HTR-8/SVneo (cell line): ENCODE measurements around the gene INPP5E.

Experiments used
- DNase-seq: peaks from one replicate; pipeline ENCODE4 v3.0.0; 2011; ENCODE audit warnings: low spot score, mixed read lengths; ENCODE audit not compliant: insufficient read length
- FAIRE-seq: peaks from 2 replicates; lab custom pipeline; 2011; peaks lifted over from hg19 to GRCh38; lab: Jason Lieb, UNC

The INPP5E gene

DNA sequence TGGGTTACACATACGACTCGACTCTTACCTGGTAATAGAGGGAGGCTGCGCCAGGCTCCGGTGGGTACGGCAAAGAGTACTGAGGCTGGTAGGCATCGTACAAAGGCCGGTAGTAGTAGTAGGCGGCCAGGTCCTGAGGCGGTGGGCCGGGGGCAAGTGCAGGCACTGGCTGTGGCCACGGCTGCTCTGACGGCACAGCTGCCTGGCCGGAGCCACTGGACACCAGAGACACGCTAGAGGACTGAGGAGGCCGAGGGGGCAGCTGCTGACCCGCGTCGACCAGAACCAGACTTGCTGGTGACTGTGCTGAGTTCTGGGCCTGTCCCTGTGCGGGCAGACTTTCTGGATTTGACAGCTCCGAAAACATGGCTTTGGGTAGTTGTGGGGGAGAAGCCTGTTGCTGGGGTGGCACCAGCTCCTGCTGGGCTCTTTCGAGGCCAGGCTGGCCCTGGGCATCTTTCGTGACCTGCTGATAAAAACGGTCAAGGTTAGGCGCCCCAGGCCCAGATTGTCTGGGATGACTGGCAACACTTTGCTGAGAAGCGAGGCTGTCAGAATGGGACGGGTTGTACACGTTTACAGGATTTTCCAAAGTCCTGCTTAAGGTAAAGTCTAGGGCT, 34.5 kb upstream of the INPP5E start:
- FAIRE-seq (no peak), DNase-seq (no peak)

DNA sequence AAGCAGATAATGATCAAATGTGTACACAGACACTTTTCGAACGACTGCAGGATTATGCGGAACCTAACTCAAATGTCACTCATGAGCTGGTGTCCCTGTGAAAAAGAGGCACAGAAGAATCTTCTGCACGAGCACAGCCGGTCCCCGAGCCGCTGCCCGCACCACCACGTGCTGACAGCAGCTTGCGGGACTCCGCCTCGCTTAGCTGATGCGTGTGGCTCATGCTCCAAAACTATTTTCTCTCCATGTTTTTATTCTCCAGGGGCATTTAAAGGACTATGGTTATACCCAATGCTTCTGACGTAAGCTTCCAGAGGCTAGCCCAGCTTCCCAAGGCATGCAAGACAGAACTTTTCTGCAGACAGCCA, 33.7 kb upstream of the INPP5E start:
- FAIRE-seq (no peak), DNase-seq (no peak)

DNA sequence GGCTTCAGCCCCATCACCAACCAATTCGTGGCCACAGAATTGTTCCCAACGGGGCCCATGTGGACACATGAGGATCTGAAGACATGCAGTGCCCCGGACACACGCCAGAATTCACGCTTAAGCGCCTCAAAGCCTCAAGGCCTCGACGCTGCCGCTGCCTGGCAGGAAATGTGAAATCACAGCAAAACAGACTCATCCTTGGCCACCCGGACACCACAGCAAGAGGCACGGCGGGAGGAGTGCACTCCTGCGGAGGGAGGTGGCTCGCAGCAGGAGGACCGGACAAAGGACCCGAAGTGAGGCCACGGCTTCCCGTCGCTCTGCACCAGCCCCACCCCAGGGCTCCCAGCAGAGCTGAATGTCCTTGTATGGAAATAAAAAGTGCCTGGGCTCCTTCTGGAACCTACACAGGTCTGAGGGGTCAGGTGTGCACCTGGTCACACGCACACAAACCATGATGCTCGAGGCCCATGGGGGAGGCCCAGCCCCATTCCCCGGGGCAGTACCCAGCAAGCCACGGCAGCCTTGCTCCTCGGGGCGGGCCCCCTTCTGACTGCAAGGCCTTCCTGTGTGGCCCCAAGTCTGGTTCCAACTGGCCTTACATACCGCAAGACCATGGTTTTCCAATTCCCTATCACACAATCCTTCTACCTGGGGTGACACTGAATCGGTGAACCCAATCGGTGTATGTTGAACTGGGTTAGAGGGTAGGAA, 33.2 kb upstream of the INPP5E start:
- DNase-seq (no peak), FAIRE-seq (no peak)

DNA sequence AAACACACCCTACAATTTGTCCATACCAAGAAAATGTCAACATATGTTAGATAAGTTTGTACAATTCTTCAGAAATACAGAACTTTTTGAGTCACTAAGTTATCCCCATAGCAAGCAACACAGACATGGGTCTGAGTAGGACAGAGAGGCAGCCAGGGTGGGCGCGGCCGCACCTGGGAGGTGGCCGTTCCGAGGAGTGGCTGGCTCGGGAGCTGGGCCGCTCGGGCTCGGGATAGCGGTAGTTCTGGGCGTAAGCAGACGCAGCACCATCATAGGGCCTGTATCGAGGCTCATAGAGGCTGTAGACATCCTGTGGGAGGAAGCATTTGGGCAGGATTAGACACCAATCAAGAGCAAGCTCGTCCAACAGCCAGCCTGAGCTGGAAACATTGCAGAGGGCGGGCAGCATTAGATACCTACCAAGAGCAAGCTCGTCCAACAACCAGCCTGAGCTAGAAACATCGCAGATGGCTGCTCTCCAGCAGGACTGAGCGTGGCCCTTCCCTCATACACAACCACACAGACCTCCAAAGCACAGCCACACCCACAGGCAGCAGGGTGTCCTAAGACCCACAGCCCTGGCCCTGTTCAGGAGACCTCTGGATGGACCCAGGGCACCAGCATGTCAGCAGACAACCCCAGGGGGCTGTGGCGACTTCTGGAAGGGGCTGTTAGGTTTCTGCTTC, 32.3 kb upstream of the INPP5E start:
- DNase-seq (no peak), FAIRE-seq (no peak)

DNA sequence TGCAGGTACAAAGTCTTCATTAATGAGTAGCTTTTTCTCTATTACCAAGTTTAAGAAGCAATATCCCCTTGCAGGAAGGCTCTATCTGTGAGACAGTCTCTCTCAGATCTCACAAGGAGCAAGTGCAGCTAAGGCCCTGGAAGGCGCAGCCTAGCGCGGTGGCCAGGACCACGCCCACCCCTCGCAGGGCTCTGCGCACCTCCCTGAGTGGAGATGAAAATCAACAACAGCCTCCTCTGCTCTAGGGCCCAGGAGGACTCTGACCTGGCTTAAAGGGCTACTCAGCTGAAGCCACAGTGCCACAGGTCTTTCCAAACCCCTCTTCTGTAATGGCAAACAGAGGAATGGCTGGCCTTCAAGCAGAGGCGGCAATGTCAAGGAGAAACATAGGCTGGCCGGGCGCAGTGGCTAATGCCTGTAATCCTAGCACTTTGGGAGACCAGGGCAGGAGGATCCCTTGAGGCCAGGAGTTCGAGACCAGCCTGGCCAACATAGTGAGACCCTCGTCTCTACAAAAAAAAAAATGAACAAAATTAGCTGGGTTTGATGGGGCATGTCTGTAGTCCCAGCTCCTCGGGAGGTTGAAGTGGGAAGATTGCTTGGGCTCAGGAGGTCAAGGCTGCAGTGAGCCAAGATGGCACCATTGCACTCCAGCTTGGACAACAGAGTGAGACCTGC, 31.3 kb upstream of the INPP5E start:
- DNase-seq: no peak
- FAIRE-seq: no peak

DNA sequence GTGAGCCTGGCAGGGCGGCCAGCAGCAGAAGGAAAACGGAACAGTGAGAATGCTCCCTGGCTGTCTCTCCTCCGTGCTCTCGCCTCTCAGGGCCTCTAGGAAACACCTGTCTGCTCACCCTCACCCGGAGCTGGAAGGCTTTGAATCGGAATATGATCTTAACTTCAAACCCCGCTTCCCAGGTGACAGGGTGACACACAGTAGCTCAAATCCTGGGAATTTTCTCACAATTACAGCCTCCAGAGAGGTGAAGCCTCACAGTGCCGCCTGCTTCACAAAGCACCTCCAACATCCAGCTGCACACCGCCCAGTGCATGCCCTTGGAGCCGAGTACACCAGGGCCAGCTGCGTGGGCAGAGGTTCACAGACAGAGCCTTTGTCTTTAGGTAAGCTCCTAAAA, 30.7 kb upstream of the INPP5E start:
- DNase-seq (no peak), FAIRE-seq (no peak)

DNA sequence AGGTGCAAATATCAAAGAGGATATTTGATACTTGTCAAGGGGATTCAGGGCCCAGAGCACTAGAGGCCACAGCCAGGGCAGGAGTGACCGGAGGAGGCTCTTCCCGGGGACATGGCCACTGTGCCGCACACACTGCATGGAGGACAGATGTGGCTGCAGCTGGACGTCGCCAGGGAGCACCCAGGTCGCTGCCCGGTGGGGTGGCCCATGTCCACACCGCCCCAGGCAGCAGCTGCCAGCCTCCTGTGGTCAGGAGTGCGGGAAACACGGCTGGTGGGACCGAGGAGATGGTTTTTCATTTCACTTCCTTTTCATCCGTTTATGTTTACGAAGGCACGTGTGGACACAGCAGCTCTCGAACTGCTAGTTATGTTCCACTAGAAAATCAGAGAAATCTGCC, 28.1 kb upstream of the INPP5E start:
- no peak for FAIRE-seq
- no peak for DNase-seq

DNA sequence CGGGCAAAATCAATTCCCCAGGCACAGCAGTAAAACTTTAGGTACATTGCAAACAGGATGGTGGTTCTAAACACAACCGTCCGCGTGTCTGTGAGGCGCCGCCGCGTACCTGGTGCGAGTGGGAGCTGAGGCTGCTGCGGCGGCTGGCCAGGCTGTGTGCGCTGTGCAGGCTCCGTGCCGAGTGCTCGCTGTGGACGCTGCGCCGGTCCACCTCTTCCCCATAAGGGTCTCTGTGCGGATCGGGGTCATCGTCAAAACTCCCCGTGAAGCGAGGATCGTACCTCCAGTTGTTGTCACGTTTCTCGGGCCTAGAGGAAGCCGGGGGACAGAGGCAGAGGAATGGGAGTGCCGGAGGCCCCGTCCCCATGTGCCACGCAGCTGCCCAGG, 26.5 kb upstream of the INPP5E start:
- no peak for DNase-seq
- no peak for FAIRE-seq

DNA sequence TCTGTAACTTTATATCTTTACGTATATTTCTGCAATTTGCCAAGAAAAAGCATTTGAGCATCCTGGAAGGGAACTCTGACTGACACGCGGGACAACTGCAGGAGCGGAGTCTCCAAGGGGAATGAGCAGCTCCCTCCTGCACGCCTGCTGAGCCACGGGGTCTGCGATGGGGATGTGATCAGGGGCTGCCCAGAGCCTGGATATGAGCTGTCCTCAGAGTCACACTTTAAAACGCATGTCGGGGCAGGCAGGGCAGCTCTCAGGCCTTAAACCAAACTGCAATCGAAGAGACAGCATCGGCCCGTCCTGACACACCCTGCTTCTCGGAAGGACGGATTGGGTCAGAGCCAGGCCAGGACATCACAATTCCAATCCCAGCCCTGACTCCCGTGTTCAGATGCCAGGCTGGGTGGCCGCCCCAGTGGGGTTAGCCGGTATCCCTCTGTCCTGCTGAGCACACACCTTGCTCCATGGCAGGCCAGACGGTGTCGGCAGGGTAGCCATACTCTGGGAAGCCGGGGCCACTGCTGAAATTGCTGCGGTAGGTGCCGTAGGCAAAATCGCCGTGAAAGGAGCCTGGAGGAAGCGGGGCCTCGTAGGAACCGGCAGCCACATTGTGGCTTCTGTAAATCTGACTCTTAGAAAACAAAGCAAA, 26.0 kb upstream of the INPP5E start:
- DNase-seq (no peak), FAIRE-seq (no peak)

DNA sequence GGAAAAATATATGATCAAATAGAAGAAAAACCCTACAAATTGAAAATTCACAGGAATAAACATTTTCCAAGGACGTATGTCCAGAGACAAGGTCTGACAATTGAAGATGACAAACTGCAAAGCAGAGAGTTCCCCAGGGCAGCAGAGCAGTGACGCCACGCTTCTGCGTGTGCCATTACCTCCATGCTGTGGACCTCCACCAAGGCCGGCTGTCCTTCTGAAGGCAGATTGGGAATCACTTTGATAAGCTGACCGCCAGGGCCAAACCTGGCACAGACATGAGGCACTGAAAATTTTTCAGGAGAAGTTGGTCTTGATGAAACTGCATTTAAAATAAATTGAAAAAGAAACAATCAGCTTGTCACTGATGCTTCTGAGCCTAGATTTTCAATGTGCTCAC, 24.6 kb upstream of the INPP5E start:
- FAIRE-seq (no peak), DNase-seq (no peak)

DNA sequence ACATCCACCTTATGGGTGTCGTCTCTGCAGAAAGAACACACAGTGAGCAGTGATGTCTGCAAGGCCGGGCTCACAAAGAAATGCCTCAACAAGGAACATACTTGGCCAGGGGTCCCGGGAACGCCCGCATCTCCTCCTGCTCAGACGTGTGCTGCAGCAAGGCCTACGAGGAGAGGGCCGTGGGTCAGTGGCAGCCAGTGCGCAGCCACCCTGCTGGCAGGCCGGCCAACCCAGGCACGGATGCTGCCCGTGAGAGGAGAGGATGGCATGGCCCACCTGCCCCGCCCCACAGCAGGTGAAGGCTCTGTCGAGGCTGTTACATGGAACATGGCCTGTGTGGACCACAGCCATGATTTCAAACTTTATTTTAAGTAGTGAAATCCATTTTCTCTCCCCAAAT, 23.9 kb upstream of the INPP5E start:
- no peak for FAIRE-seq
- no peak for DNase-seq

DNA sequence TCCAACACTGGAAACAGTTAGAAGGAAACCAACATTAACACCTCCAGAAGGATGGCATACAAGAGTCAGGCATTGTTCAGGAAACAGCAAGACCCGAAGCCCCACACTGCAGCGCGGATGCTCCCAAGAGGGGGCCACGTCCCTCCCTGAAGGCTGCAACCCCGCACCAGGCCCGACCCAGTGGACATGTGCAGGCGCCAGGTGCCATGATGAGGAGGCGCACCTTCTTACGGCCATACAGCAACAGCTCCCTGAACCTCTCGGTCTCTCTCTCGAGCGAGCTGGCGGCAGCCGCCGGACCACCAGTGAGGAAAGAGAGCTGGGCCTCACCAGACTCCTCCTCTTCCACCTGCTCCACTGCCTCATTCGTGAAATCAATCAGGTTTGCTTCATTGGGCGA, 23.0 kb upstream of the INPP5E start:
- DNase-seq (no peak), FAIRE-seq (no peak)

DNA sequence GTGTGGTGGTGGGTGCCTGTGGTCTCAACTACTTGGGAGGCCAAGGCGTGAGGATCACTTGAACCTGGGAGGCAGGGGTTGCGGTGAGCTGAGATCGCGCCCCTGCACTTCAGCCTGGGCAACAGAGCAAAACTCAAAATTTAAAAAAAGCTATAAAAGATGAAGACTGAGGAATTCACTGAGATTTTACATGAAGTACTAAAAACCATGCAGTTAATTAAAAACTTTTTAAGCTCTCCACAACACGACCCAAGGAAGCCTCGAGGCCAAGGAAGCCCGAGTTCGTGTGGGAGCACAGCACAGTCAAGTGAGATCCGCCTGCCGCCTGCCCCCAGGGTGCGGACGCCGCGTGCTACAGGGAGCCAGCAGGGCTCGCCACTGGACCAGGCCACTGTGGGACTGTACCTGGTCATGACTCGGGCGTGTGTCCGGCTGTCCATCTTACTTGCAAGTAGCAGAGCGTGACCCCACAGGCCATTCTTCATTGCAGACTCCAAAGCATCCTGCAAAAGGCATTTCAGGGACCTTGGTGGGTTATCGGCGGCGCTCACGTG, 21.2 kb upstream of the INPP5E start:
- DNase-seq (no peak), FAIRE-seq (no peak)

DNA sequence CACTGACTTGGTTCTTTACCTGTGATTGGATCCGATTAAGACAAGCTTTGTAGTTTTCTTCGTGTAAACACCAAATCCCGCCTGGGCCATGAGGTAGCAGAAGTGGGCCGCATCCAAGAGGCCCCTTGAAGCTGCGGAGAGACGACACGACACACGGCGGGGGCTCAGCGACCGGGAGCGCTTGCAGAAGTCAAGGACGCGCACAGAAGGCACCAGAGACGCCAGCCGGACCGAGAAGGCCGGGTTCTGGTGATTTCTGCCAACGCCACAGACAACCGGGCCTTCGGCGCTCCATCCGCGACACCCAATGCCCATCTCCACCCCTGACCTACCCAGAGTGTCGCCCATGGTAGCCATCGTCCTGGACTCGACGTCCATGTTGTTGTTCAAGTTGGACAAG, 19.8 kb upstream of the INPP5E start:
- DNase-seq (no peak), FAIRE-seq (no peak)

DNA sequence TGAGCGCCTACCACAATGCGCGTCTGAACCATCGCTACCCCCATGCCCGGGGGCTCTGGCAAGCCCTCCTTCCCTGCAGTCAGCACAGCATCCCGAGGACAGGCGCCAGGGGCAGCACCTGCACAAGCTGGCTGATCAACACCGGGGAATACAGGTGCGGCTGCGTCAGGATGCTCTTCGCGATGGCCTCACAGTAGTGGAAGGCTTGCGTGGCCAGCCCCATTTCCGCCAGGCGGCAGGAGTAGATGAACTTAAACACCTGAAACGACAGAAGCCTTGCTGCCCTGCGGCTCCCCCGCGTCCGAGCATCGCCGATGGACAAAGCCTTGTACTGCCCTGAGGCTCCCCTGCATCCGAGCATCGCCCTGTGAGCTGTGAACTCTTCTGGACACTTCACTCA, 17.7 kb upstream of the INPP5E start:
- FAIRE-seq: no peak
- DNase-seq: no peak

DNA sequence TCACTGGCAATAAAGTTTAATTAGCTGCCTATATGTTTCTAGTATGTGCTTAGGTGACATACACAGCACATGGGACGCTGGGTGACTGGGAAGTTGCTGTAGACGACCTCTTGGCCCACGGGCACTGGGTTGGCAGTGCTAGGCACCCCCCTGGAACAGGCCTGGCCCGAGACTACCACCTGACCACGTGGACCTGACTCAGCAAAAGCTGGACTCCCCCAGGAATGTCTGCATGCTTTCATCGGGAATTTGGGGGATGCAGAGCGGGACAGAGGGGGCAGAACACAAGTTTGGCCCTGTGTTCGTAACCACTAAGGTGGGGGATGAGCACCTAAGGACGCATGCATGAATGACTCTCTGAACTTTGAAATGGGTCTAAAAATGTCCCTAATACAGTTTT, 16.6 kb upstream of the INPP5E start:
- no peak for DNase-seq
- FAIRE-seq: no peak

DNA sequence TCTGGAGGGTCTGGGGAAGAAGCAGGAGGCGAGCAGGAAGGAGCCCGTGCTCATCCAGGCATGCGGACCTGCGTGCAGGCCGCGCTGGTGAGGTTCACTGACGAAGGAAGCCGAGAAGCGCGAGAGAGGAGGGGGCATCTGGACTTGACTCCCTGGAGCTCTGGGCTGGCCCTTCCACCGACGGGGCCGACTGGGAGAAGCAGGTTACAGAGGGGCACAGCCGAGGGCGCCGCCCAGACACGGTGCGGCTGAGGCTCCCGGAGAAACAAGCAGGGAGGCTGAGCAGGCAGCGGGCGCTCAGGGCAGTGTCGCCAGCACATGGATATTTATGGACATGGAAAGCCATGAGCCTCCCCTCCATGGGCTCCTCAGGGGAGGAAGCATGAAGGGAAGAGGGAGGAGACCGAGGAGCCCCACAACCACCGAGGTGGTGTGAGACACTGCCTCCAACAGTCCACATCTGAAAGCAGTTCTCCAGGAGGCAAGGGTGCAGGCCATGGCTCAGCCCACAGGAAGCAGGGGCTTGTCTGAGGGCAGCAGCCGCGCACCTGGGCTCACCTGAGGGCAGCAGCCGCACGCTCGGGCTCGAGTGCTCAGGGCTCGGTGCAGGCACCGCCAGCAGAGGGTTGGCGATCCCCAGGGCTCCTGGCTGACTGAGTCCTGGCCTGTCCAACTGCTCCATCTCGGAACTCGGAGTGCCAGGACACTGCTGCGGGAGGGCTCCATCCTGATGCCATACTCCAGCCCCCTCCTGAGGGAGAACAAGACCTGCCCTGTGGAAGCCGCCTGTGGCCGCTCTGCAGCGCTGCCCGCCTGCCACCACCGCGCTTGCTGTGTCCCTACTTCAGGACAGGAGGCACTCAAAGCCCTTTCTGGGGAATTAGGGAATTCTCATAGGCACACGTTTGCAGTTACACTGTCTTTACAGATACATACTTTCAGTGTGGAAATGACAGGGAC, 15.7 kb upstream of the INPP5E start:
- no peak for FAIRE-seq

DNA sequence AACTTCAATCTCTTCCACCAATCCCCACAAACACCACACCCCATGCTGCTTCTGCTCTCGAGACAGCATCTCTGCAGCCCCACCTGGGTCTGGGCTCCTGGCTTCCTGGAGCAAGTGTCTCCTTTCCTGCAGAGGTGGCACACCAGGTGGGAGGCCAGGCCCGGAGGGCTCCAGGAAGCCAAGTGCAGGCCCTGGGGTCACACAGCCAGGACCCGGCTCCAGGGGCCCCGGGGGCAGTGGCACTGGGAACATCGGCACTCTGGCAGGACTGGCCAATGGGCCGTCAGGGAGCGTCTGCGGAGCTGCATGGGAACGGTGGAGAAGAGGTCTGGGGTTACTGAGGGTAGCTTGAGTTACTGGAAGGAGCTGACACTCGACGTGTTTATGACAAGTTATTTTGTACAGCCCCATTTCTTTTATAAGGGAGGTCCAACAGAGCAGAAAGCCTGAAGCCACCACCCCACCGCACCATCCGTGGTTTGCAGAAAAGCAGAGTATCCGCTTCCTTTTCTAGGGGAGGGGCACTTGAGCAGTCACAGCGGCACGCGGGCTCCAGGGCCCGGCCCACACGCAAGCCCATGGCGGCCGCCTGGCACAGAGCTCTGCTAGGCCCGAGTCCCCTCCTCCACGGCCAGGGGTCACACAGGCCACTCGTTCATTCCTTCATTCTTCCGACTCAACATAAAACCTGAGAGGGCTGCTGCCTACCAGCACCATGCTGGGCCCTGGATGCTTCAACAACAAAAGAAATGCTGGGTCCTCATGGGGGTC, 14.6 kb upstream of the INPP5E start:
- FAIRE-seq: no peak
- no peak for DNase-seq

More for the DNA sequence above, 15.7 kb upstream of the INPP5E start:
- DNase-seq: no peak

DNA sequence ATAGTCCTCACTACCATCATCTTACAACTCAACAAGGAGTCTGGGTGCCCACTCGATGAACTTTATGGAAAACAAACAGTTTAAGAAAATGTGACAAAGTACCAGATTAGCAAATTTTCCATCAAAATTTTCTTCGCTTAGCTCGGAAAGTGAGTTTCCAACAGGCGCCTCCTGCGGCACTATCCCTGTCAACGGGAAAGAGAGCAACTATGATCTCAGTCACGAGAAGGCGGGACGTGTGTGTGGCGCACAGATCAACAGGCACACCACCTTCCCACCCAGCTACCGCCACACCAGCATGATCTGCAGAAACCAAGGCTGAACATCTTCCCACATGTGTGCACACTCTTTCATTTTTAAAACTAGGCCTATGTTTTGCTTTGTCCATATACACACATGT, 13.7 kb upstream of the INPP5E start:
- FAIRE-seq (no peak), DNase-seq (no peak)
